GM19468 (cell line): Measurements from ENCODE around the gene TRAPPC6A.

Source experiments
- ATAC-seq: cut with Tn5 transposase; IDR thresholded peaks from one replicate; pipeline ENCODE4 v1.9.1; 2021; ENCODE audit warnings: mild to moderate bottlenecking, moderate library complexity, moderate number of reproducible peaks; ENCODE audit not compliant: unreplicated experiment; ENCODE audit errors: extremely low read depth

TRAPPC6A gene

DNA sequence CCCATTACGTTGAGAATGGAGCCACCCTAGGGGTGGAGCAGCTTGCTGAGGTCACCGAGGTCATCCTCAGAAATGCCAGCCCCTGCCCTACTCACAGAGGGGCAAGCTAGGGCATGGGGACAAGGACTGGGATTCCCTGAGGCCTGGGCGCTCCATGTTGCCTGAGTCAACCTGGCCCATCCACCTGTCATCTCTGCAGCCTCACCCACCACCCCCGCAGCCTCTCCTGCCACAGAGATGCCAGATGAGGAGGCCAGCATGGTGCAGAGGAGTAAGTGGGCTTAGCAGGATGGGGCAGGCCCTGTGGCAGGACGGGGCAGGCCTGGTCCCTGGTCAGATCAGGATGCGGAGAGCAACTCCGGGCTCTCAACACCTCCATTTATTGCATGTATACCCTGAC, 26.7 kb downstream of the TRAPPC6A start:
- ATAC-seq: no peak

DNA sequence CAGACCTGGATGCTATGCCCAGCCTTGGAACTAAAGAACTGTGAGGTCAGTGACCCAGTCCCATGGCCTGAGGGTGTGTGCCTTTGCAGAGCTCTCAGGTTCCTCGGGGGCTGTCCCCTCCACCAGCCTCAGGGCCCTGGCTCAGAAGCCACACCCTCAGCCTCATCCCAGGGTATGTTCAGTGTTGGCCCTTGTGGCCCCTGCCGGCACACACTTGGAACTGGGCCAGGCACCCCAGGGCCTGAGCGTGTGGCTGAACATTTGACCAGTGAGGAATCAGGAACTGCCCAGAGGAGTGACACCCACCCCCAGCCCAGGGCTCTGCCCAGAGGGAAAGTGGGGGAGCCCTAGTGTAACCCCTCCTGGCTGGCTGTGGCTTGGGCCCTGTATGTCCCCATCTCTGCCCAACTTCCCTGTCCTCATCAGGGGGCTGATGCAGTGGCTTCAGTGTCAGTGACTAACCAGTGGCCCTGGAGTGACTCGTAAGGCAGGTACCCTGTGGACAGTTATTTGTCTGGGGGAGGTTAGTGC, 27.2 kb downstream of the TRAPPC6A start:
- ATAC-seq: no peak

- no peak for ATAC-seq
Measured at GRCh38 chr19:45150180-45150579, 27.9 kb downstream of the TRAPPC6A start.

GRCh38 chr19:45149129-45149528, 28.9 kb downstream of the TRAPPC6A start:
- no peak for ATAC-seq

- ATAC-seq: no peak
Measured at GRCh38 chr19:45147835-45148676, 30.0 kb downstream of the TRAPPC6A start.

DNA sequence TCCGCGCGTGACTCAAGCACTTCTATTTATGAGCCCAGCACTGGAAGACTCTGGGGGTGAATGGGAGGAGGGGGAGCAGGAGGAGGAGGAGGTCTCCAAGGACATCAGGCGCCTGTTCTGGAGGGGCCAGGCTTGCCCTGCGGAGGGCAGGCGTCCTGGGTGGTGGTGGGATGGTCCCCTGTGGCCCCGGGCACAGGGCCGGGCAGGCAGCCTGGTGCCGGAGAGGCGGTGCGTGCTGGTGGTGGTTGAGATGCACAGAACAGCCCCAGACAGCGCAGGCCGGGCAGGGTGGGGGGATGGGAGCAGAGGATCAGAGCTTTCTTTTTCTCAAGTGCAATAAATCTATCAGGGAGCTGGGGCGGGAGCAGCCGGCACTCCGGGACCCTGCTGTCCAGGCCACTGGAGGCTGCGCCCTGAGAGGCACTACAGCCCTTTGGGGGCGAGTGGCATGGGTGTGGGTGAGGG, 31.3 kb downstream of the TRAPPC6A start:
- ATAC-seq: no peak

- ATAC-seq: no peak
Measured at GRCh38 chr19:45146251-45146650, 31.8 kb downstream of the TRAPPC6A start.

DNA sequence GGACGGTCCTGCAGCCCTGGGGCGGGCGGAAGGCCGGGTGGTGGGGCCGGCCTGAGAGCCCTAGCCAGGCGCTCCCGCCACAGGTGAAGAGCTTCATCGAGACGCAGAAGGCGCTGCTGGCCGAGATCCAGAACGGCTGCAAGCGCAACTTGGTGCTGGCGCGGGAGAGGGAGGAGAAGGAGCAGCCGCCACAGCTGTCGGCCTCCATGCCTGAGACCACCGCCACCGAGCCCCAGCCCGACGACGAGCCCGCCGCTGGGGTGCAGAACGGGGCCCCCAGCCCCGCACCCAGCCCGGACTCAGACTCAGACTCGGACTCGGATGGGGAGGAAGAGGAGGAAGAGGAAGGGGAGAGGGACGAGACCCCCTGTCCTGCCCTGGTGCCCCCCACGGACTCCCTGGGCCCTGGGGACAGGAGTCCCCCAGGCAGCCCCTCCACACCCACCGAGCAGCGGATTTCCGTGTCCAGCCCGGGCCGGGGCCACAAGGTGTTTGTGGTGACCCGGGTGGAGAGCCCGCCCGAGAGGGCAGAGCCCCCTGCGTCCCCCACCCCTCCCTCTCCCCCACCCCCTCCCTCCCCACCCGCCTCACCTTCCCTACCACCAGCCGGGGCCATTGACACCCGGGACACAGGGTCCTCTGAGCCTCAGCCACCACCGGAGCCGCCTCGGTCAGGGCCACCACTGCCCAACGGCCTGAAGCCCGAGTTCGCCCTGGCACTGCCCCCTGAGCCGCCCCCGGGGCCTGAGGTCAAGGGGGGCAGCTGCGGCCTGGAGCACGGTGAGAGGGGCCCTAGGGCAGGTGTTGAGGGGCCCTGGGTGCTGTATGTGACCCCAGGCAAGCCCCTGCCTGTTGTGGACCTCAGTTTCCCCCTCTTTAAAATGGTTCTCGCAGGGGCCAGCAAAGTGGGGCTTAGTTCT, 32.5 kb downstream of the TRAPPC6A start:
- ATAC-seq: no peak

DNA sequence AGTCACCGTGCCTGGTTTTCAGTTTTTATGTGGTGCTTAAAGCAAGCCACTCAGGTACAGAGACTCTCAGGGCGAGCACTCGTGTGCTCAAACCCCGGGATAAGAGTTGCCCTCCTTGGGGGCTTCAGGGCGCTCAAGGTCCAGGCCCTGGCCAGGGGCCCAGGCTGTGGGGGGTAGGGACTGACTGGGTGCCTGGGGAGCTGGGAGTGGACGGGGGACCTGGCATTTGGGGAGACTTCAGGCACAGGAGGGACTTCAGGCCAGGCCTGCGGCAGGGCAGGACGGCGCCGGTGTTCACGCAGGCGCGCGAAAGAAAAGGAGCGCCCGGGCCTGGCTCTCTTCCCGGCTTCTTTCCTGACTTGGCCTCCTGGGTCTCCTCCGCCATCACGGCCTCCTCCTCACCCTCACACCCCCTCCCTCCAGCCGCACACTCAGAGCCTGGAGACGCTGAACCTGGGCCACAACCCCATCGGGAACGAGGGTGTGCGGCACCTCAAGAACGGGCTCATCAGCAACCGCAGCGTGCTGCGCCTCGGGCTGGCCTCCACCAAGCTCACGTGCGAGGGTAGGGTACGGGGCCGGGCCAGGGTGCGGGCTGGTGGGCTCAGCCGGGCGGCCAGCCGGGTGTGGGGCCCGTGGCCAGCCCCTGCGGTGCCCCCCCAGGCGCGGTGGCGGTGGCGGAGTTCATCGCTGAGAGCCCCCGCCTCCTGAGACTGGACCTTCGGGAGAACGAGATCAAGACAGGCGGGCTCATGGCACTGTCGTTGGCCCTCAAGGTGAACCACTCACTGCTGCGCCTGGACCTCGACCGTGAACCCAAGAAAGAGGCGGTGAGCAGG, 33.4 kb downstream of the TRAPPC6A start:
- no peak for ATAC-seq

DNA sequence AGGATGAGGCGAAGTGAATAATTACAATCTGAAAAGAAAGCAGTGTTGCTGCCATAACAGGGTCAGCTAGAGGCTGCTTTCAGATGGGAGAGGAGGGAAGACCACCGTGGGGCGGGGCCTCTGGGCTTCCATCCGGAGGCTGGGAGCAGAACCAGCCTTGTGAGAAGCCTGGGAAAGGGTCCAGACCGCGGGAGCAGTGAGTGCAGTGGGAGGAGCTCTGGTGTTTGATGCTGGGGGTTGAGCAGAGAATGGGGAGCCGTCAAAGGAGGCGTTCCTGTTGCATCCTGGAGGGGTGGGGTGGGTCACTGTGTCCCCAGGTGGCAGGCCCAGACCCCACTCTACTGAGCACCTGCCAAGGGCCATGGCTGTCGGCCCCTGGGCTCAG, 35.3 kb downstream of the TRAPPC6A start:
- ATAC-seq: no peak

DNA sequence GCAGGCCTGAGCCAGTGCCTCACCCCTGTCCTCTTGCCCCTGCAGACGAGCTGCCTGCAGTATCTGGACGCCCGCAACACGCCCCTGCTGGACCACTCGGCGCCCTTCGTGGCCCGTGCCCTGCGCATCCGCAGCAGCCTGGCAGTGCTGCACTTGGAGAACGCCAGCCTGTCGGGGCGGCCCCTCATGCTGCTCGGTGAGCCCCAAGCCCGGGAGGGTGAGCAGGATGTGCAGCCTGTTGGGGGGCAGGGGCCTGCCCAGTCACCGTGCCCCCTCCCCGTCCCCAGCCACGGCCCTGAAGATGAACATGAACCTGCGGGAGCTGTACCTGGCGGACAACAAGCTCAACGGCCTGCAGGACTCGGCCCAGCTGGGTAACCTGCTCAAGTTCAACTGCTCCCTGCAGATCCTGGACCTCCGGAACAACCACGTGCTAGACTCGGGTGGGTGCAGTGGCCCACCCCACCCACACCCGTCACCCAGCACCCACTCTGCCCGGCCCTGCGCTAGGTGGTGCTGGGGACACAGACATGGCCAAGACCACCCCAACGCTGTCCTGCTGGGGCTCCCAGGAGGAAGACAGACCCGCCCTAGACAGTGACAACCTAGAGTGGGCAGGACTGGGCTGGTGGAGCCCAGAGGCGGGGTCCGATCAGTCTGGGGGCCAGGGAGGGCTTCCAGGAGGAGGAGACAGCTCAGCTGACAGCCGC, 35.9 kb downstream of the TRAPPC6A start:
- ATAC-seq: no peak

GRCh38 chr19:45141203-45141900, 36.7 kb downstream of the TRAPPC6A start:
- no peak for ATAC-seq

DNA sequence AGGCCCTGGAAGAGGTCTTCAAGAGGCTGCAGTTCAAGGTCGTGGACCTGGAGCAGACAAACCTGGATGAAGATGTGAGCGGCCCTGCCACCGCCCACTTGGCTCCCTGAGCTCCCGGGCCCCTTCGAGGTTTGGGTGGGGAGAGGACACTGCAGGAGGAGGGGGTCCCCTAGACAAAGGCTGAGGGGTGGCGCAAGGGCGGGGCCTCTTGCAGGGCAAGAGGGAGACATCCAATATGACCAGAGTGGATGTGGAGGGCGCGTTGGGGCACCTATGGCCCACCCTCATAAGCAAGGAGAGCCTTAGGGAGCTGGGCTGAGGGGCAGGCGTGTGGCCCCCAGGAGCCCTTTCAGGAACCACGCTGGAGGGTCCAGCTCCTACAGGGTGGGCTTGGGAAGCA, 37.5 kb downstream of the TRAPPC6A start:
- ATAC-seq: no peak

DNA sequence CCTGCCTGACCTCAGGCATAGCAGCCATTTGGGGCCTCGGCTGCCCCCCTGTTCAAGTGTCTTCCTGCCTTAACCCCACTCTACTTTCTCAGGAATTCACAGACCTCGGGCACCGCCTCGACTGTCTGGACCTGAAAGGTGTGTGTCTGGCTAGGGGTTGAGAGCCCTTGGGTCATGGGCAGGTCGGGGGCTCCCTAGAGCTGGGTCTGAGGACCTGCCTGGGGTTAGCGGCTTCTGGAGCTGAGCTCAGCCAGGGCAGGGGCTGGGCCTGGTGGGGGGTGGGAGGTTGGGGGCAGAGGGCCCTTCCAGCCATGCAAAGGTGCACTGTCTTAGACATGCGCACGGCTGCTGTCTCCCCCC, 37.9 kb downstream of the TRAPPC6A start:
- no peak for ATAC-seq

DNA sequence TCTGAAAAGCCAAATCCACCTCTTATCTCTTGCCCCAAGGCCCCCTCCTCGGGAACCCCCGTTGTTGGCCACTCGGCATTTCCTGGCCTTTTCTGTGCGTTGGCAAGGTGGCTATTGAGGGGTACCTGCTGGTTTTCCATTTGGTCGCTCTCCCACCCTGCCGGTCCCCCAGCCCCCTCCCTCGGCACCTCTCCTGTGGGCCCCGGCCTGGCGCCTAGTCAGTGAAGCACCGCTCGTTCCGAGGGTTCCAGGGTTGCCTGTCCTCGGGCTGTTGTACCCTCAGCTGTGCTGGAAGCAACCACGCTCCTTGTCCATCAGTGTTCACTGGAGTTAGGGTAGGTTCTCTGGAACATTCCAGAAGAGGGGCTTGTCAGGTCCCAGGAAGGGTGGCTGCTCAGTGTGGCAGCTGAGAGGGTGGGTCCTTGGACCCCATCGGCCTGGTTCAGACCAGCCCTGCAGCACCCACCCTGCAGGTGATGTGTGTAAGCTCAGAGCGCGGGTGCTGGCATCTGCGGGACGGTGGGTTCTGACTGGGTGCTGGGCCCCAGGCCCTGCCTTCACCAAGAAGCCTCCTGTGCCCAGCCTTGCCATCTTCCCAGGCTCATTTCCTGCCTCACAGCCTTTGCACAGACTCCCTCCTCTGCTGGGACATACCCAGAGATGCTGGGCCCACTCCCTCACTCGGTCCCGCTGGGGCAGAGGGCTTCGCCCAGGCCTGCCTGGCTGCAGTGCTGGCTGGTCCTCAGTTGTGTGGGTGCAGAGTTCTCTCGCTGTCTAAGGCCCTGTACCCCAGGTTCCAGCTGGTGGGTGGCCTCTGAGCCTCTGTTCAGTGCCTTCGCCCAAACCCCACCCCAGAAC, 38.5 kb downstream of the TRAPPC6A start:
- ATAC-seq: no peak

DNA sequence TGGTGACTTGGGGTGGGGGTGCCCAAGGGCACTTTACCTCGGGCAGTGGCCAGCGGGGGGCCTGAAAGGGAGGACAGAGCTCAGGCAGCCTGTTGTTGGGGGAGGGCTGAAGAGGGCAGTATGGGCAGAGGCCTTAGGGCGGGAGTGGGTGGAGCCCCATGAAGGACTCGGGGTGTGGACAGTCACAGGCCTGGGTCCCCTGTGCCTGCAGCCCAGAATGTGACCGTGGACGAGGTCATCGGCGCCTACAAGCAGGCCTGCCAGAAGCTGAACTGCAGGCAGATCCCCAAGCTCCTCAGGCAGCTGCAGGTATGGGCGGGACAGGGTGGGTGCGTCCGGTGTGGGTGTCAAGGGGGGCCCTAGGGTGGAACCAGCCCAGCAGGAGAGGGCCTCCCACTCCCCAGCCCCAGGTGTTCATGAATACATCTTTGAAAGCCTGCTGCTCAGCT, 39.7 kb downstream of the TRAPPC6A start:
- no peak for ATAC-seq

- ATAC-seq: no peak
Measured at GRCh38 chr19:45137179-45137761, 40.8 kb downstream of the TRAPPC6A start.
